ENCODE measurements around the gene IFNL4.
"Not testable (repeated sequence)": the region's sequence is repeated elsewhere in the genome, so short reads cannot be mapped to it uniquely, and the experiment has no call there.

The IFNL4 gene

DNA sequence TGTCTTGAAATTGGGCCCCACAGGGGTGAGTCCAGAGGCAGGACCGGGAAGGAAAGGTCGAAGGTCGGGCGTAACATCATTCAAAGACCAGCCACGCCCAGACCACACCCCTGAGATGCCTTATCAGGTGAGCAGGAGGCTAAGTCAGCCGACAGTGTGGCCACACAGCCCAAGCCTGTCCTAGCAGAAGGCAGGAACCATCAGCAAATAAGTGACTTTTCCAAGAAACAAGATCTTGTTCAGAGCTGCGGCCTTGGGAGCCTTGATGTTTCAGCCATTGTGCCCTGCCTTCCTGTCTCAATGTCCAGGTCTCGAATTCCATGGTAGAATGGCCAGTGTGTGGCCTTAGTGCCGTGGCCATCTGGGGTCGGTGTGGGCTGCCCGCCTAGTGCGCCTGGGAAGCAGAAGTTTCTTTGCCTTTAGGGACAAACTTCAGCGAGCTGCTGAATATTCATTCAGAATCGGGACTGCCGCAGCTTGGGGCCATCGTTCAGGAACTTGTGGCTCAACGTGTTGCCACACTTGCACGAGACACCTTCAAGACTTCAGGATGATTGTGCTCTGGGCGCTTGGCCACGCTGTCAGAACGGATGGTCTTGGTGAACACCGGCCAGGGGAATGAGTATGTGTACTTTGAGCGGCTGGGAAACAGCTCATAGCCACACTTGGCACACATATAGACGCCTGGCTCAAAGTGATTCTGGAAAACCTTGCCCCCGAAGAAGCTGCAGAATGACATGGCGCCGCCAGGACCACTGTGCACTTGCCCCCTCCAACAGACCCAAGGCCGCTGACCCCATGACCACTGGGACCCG is 6.1 kb upstream of the IFNL4 start:
- DNase-seq = no peak

DNA sequence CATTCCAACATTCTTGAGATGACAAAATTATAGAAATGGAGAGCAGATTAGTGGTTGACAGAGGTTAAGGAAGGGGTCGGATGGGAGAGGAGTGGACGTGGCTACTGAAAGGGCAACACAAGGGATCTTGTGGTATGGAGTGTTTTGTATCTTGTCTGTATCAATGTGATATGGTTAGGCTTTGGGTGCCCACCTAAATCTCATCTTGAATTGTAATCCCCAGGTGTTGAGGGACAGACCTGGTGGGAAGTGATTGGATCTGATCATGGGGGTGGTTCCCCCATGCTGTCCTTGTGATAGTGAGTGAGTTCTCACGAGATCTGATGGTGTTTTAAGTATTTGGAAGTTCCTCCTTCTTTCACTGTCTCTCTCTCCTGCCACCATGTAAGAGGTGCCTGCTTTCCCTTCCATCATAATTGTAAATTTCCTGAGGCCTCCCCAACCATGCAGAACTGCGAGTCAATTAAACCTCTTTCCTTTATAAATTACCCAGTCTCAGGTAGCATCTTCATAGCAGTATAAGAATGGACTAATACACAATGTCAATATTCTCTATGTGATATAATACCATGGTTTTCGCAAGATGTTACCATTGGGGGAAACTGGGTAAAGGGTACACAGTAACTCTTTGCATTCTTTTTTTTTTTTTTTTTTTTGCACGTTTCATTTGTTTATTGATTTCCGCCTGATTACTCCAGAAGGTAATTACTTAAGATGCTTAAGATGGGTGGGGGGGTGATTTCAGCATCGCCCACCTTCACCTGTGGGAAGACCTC is 4.9 kb upstream of the IFNL4 start:
- no peak for DNase-seq

DNA sequence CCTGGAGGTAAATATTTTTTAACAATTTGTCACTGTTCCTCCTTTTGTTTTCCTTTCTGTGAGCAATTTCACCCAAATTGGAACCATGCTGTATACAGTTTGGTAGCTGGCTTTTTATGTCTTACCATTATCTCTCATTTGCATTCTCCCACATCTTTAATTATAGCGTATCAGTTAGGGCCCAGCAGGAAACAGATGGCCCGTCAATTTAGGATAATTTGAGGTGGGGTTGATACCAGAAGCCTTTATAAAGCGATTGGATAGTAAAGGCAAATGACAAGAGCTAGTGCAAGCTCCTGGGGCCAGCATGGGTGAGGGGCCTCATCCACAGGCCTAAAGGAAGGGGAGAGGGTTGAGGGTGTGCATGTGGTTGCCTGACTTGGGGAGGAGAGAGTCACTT is 3.8 kb upstream of the IFNL4 start:
- DNase-seq = no peak

DNA sequence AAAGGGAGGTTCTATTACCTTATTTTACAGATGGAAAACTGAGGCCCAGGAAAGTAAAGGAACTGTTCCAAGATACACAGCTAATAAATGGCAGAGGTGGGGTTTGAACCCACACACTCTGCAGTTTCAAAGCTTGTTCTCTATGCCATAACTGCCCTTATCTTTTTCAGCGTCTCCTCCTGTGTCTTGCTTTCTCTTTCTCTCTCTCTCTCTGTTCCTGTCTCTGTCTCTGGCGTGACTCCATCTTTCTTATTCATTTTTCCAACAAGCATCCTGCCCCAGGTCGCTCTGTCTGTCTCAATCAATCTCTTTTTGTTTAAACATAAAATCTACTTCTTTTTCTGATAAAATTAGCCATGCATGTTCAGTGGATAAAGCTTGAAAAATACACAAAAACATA is 3.2 kb upstream of the IFNL4 start:
- DNase-seq = no peak

DNA sequence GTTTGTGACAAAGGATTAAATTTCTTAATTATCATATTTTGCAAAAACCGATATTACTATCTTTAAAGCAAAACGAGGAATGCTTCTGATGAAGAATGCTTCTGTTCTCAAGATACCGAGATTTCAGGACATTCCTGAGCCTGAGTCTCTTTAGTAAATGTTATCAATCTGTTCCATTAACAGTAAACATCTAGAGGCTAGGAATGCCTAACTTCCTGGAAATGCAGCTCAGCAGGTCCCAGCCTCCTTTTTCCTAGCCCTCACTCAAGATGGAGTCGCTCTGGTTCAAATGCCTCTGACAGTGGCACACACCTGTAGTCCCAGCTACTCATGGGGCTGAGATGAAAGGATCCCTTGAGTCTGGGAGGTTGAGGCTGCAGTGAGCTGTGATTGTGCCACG is 2.4 kb upstream of the IFNL4 start:
- no peak for DNase-seq

DNA sequence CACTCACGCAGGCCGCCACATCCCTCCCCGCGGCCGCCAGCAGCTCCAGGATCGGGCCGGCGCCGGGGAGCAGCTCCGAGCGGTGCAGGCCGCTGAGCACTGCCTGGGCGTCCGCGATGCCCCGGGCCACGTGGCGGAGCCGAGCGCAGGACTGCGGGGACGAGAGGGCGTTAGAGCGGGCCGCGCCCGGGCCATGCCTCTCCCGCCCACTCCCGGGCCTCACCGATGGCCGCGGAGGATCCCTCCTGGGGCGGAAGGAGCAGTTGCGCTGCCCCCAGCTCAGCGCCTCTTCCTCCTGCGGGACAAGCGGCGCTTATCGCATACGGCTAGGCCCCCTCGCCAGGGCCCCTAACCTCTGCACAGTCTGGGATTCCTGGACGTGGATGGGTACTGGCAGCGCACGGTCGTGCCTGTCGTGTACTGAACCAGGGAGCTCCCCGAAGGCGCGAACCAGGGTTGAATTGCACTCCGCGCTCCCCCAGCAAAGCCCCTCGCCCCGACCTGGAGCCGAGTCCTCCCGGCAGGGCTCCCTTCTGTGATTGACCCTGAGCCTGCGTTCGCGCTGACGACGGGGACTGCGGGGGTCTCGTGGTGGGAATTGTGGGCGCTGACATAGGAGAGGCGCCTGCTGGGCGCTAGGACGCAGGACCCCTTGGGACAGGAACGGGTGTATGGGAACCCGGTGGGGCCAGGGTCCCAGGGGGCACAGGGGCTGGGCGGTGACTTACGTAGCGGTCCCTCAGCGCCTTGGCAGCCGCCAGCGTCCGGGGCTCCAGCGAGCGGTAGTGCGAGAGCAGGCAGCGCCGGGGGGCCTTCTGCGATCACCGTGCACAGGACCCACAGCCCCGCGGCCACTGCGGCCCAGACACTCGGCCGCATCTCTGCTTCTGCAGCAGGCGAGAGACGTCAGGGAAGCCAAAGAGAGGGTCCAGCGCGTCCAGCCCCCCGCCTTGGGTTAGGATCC is 673 bp downstream of the IFNL4 start:
- DNase-seq = no peak

DNA sequence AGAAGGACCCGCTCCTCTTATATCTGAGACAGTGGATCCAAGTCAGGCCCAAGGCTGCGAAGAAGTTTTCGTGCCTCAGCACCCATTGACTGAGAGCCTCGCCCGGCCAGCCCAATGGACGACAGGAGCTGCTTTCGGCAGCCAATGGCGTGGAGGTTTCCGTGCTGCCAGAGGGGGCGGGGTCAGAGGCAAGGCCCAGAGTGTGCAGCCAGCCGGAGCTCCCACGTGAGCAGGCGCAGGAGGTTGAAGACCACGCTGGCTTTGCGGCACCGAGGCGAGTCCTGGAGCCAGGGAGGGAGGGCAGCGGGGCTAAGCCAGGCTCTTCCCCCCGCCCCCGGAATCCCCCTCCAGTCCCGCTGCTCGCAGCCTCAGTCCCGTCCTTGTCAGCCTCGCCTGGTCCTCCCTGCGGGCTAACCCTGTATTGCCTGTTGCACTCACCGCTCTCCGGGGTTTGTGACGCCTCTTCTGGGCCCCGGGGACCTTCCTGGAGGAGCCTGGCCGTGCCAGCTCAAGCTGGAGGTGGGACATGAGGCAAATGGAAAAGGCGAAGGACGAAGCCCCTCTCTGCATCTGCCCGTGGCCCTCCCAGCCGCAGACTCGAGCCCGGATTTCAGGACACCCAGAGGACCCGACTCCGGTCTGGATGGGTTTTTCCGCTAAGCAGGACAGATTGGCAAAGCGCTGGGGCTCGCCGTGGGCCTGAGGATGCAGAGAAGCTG is 1.5 kb downstream of the IFNL4 start:
- DNase-seq = no peak

DNA sequence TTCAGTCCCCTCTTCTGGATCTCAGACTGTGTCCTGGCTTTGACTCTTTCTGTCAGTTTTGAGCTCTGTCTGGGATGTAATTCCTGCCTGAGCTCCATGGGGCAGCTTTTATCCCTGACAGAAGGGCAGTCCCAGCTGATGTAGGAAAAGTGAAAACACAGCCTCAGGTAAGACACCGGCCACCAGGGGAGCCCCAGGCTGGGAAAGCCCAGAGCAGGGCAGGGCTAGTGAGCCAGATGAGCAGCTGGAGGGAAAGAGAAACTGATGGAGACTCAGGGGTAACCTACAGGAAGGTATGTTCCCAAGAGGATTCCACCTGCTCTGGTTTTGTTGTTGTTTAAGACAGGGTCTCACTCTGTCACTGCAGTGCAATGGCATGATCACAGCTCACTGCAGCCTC is 3.5 kb downstream of the IFNL4 start:
- not testable (repeated sequence) for DNase-seq

DNA sequence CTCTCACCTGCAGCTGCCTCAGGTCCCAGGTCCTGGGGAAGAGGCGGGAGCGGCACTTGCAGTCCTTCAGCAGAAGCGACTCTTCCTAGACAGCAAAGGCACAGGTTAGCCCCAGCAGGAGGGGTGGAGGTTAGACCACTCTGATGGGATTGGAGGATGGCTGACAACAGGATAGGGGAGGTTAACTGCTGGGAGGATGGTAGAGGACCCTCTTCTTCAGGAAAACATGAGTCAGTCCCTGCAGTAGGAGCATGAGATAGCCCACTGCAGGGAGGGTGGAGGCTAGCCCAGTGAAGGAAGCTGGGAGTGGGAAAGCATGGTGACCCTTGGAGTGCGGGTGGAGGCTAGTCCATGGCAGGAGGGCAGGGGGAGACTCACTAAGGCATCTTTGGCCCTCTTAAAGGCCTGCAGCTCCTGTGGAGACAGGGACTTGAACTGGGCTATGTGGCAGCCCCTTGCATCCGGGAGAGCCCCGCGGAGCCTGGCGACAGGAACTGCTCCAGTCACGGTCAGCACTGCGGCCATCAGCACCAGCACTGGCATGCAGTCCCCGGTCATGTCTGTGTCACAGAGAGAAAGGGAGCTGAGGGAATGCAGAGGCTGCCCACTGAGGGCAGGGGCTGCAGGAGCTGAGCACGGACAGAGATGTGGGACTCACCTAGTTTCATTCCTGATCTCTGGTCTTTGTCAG is 4.1 kb downstream of the IFNL4 start, which contains the start of gene IFNL3:
Gene IFNL3, minus strand, starts transcription at position 597 of the 691 bp plus-strand sequence. Its CDS starts 39 bp downstream, at position 558.
- DNase-seq = not testable (repeated sequence)

DNA sequence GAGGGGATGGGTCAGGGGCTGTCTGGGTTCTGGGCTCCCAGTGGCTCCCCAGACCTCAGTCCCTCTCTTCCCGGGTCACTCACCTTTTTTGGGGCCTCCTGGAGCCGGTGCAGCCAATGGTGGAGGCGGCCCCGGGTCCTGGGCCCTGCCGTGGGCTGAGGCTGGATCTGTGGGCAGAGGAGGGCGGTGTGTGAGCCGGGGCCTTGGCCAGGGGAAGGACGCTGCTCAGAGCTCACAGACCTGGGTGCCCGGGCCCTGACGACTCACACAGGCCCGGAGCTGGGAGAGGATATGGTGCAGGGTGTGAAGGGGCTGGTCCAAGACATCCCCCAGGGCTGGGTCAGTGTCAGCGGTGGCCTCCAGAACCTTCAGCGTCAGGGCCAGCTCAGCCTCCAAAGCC is 4.9 kb downstream of the IFNL4 start:
- DNase-seq = not testable (repeated sequence)

DNA sequence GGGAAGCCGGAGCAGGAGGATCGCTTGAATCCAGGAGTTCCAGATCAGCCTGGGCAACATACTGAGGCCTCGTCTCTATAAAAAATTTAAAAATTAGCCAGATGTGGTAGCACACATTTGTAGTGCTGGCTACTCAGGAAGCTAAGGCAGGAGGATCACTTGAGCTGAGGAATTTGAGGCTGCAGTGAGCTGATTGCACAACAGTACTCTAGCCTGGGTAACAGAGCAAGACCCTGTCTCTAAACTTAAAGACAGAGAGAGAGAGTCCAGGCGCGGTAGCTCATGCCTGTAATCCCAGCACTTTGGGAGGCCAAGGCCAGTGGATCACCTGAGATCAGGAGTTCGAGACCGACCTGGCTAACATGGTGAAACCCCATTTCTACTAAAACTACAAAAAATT is 8.2 kb downstream of the IFNL4 start:
- DNase-seq = no peak

DNA sequence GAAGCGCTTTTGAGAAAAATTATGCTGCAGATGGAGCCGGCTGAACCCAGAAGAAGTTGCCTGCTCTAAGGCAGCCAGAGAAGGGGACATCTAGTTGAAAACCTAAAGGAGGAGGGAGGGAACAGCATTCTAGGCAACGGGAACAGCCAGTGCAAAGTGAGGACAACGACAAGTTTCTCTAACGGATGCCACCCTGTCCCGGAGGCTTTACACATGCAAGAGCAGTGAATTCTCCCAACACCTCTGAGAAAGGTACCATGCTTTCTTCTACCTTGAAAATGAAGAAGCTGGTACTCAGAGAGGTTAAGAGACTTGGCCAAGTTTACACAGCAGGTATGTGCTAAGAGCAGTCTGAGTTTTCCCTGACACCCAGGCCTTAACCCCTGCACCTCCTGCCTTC is 9.7 kb downstream of the IFNL4 start:
- no peak for DNase-seq

DNA sequence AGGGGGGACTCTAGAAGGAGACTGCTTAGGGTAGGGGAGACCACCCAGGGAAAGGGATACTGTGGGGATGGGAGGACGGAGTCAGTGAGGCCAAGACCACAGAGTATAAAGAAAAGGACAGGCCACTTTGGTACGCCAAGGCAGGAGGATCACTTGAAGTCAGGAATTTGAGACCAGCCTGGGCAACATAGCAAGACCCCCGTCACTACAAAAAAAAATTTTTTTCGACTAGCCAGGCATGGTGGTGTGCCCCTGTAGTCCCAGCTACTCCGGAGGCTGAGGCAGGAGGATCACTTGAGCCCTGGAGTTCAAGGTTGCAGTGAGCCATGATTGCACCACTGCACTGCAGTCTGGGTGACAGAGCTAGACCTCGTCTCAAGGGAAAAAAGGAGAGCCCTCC is 10.4 kb downstream of the IFNL4 start:
- DNase-seq = no peak

DNA sequence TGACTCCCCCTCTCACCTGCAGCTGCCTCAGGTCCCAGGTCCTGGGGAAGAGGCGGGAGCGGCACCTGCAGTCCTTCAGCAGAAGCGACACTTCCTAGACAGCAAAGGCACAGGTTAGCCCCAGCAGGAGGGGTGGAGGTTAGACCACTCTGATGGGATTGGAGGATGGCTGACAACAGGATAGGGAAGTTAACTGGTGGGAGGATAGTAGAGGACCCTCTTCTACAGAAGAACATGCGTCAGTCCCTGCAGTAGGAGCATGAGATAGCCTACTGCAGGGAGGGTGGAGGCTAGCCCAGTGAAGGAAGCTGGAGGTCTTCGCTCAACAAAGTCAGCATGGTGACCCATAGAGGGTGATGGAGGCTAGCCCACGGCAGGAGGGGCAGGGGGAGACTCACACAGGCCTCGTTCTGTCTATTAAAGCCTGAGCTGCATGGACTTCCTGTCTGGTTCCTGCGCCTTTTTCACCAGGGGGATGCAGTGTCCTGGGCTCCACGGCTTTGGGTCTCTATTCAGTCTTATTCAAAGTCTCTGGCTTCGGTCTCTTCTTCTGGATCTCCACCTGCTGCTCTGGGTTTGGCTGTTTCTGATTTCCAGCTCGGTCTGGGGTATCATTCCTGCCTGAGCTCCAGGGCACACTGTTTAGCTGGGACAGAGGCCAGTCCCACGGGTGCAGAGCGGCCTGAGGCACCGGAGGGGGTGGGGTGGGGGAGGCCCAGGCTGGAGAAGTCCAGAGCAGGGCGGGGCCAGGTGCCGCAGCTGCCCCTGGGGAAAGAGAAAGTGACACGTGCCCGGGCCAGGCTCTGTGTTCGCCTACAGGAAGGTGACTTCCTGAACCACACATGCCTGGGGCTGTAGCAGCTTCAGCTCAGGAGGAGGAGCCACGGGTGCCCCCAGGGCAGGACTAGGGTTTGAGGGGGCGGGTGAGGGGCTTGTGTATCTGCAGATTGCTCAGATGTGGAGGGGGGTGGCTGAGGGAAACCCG is 11.2 kb downstream of the IFNL4 start:
- peak; percentile 16 for DNase-seq

DNA sequence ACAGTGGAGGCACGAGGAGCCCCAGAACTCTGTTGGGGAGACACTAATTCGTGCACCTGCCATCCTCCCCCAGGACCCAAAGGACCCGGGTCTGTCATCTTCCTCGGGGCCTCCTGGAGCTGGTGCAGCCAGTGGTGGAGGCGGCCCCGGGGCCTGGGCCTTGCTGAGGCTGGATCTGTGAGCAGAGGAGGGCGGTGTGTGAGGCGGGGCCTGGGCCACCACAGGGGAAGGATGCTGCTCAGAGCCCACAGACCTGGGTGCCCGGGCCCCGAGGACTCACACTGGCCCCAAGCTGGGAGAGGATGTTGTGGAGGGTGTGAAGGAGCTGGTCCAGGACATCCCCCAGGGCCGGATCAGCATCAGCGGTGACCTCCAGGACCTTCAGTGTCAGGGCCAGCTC is 12.1 kb downstream of the IFNL4 start:
- DNase-seq = no peak

DNA sequence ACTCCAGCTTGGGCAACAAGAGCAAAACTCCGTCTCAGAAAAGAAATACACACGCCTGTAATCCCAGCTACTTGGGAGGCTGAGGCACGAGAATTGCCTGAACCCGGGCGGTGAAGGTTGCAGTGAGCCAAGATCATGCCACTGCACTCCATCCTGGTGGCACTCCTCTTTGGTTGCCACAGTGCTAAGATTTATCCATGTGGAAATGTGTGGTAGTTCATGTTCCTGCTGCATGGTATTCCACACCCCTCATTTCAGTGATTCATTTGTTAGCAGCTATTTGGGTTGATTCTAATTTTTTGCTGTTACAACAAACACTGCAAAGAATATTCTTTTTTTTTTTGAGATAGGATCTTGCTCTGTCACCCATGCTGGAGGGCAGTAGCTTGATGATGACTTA is 15.9 kb downstream of the IFNL4 start:
- no peak for DNase-seq

DNA sequence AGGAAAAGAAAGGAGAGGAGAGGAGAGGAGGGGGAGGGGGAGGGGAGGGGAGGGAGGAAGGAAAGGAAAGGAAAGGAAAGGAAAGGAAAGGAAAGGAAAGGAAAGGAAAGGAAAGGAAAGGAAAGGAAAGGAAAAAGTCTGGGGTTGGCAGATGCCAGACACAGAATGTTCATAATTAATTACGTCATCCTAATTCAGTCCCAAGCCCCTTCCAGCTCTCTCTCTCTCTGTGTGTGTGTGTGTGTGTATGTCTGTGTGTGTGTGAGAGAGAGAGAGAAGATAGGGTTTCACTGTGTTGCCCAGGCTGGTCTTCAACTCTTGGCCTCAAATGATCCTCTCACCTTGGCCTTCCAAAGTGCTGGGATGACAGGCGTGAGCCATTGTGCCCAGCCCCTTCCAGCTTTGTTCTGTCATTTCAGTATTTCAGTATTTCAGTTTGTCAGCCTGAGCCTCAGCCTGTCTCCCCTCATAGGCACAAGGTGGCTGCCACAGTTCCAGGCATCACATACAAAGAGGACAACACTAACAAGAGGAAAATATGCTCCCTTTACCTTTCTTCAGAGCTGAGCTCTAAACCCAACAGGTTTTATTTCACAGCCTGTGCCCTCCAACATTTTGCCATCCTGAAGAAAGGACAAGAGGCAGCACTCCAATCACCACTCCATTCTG is 18.4 kb downstream of the IFNL4 start:
- no peak for DNase-seq

DNA sequence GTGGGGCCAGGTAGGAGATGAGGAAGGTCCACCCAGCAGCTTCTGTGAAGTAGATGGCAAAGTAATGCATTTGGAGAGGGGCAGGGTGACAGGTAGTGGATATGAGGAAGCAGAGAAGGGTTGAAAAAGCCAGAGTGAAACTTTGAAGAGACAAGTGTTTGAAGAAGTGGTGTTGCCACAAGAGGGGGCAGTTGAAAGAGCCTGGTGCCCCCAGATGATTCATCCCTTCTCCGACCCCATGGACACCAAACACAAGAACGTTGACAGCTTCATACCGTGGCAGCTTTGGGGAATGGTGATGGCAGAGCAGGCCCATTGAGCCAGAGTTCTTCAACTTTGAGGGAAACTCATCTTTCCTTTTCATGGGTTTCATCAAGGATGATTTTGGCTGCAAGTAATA is 23.7 kb downstream of the IFNL4 start:
- DNase-seq = no peak

DNA sequence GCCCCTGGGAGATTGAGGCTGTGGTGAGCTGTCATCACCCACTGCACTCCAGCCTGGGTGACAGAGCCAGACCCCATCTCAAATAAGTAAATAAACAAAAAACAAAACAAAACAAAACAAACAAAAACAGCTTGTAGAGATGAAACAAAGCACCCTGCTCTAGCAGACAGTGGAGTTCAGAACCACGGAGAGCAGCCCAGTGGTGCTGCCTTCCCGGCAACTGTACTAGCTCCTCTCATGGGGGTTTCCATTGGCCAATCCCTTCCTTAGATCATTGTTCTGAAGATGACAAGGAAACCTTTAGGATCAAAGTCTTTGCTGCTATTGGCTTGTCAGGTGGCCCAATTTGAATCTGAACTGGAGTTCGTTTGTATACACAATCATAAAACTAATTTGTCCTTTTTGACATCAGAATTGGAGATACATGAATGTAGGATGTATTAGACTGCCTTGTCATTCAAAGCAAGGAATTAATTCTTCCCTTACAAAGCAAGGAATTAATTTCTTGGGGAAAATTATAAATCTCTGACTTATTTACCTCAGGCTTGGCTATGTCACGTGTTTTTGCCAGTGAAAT is 24.9 kb downstream of the IFNL4 start:
- DNase-seq = peak; percentile 33

Measured in NCI-H226 (cell line).